ENCODE results near the gene ZFPM1. TPM values are rescaled to one million over a fixed set of nuclear protein-coding genes. Genes with fewer than 3 reads are reported as not detected.
A peak's percentile ranks its signal among the peaks of the same experiment; 100 is the strongest.

ZFPM1 gene
- total and polyA plus RNA-seq, 4 donors, result 0.19 to 12.8 (median 5.3) TPM

- no peak for DNase-seq (ENCODE audit: low spot score)
- peak; percentile 85 for TF ChIP-seq NR2F2 (IDR thresholded peaks at IDR 0.05)
- TF ChIP-seq RAD21 (IDR thresholded peaks at IDR 0.05), result no peak
- Histone ChIP-seq H3K9me3 (ENCODE audit: control insufficient read depth in 4 of 4, low read length in 3 of 4) (no peaks in the 10 kb centered on the region), H3K4me1 (ENCODE audit: control insufficient read depth in 4 of 4, insufficient read depth in 4 of 4, low read length in 3 of 4) (peaks cover 4 to 18% (median 8%) of the 10 kb centered on the region in 4 donors), H3K27ac (ENCODE audit: low read depth in 1 of 2, low read length in 2 of 2) (no peak overlapping the region), H3K27me3 (ENCODE audit: control insufficient read depth in 4 of 4, insufficient read depth in 4 of 4, low read length in 3 of 4) (no peaks in the 10 kb centered on the region), H3K9ac (ENCODE audit: low read depth in 1 of 2, low read length in 2 of 2) (no peak overlapping the region), H3K36me3 (ENCODE audit: control insufficient read depth in 4 of 4, insufficient read depth in 3 of 4, low read depth in 1 of 4, low read length in 3 of 4) (no peaks in the 10 kb centered on the region), H3K4me3 (ENCODE audit: low read depth in 1 of 3, low read length in 3 of 3) (no peak overlapping the region)
- WGBS, result 66% methylated on average over 5 of the region's 5 CpGs
Observed at GRCh38 chr16:88447881-88448280, 5.2 kb upstream of the ZFPM1 start.

- Histone ChIP-seq H3K4me3 (ENCODE audit: low read depth in 1 of 3, low read length in 3 of 3) (no peak overlapping the region), H3K4me1 (ENCODE audit: control insufficient read depth in 4 of 4, insufficient read depth in 4 of 4, low read length in 3 of 4) (peaks cover 0 to 12% (median 5%) of the 10 kb centered on the region in 4 donors), H3K27me3 (ENCODE audit: control insufficient read depth in 4 of 4, insufficient read depth in 4 of 4, low read length in 3 of 4) (no peaks in the 10 kb centered on the region), H3K9ac (ENCODE audit: low read depth in 1 of 2, low read length in 2 of 2) (no peak overlapping the region), H3K9me3 (ENCODE audit: control insufficient read depth in 4 of 4, low read length in 3 of 4) (no peaks in the 10 kb centered on the region), H3K36me3 (ENCODE audit: control insufficient read depth in 4 of 4, insufficient read depth in 3 of 4, low read depth in 1 of 4, low read length in 3 of 4) (no peaks in the 10 kb centered on the region), H3K27ac (ENCODE audit: low read depth in 1 of 2, low read length in 2 of 2) (no peak overlapping the region)
- TF ChIP-seq, protein P1, sequence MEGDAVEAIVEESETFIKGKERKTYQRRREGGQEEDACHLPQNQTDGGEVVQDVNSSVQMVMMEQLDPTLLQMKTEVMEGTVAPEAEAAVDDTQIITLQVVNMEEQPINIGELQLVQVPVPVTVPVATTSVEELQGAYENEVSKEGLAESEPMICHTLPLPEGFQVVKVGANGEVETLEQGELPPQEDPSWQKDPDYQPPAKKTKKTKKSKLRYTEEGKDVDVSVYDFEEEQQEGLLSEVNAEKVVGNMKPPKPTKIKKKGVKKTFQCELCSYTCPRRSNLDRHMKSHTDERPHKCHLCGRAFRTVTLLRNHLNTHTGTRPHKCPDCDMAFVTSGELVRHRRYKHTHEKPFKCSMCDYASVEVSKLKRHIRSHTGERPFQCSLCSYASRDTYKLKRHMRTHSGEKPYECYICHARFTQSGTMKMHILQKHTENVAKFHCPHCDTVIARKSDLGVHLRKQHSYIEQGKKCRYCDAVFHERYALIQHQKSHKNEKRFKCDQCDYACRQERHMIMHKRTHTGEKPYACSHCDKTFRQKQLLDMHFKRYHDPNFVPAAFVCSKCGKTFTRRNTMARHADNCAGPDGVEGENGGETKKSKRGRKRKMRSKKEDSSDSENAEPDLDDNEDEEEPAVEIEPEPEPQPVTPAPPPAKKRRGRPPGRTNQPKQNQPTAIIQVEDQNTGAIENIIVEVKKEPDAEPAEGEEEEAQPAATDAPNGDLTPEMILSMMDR (IDR thresholded peaks at IDR 0.05; ENCODE audit: low read depth, low read length, missing input control), result no peak
- TF ChIP-seq EGR1 (IDR thresholded peaks at IDR 0.05; ENCODE audit: low read depth in 2 of 2) (no peak), TAF1 (conservative IDR thresholded peaks at IDR 0.05) (no peak)
- TF ChIP-seq, protein P2, sequence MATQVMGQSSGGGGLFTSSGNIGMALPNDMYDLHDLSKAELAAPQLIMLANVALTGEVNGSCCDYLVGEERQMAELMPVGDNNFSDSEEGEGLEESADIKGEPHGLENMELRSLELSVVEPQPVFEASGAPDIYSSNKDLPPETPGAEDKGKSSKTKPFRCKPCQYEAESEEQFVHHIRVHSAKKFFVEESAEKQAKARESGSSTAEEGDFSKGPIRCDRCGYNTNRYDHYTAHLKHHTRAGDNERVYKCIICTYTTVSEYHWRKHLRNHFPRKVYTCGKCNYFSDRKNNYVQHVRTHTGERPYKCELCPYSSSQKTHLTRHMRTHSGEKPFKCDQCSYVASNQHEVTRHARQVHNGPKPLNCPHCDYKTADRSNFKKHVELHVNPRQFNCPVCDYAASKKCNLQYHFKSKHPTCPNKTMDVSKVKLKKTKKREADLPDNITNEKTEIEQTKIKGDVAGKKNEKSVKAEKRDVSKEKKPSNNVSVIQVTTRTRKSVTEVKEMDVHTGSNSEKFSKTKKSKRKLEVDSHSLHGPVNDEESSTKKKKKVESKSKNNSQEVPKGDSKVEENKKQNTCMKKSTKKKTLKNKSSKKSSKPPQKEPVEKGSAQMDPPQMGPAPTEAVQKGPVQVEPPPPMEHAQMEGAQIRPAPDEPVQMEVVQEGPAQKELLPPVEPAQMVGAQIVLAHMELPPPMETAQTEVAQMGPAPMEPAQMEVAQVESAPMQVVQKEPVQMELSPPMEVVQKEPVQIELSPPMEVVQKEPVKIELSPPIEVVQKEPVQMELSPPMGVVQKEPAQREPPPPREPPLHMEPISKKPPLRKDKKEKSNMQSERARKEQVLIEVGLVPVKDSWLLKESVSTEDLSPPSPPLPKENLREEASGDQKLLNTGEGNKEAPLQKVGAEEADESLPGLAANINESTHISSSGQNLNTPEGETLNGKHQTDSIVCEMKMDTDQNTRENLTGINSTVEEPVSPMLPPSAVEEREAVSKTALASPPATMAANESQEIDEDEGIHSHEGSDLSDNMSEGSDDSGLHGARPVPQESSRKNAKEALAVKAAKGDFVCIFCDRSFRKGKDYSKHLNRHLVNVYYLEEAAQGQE (IDR thresholded peaks at IDR 0.05), result no peak
- DNase-seq (ENCODE audit: low spot score), result no peak
- WGBS, result 76% methylated on average over 26 of the region's 26 CpGs
Observed at GRCh38 chr16:88448461-88449266, 4.4 kb upstream of the ZFPM1 start.

DNA sequence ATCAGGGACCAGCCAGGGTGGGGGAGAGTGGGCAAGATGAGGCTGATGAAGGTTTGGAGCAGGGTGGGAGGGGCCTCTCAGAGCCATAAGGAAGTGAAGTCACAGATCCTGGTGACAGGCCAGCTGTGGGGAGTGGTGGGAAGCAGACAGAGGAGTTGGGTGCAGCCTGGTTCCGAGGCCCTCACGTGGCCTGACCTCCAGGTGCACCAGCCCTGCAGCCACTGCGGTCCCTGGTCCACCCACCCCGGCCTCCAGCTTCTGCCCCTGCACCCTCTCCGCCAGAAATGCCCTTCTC lies 3.9 kb upstream of the ZFPM1 start:
- H3K4me3 ChIP-seq (ENCODE audit: low read depth in 1 of 3, low read length in 3 of 3), result no peak overlapping the region
- H3K4me1 ChIP-seq (ENCODE audit: control insufficient read depth in 4 of 4, insufficient read depth in 4 of 4, low read length in 3 of 4), result peaks cover 0 to 15% (median 5%) of the 10 kb centered on the region in 4 donors
- H3K9ac ChIP-seq (ENCODE audit: low read depth in 1 of 2, low read length in 2 of 2), result no peak overlapping the region
- 75% methylated on average over 5 of the region's 5 CpGs for WGBS
- no peak for TF ChIP-seq RAD21 (IDR thresholded peaks at IDR 0.05)
- TF ChIP-seq SP1 (IDR thresholded peaks at IDR 0.05), result no peak
- no peak for TF ChIP-seq FOXA2 (IDR thresholded peaks at IDR 0.05)
- no peak for TF ChIP-seq YY1 (IDR thresholded peaks at IDR 0.05)
- no peak for TF ChIP-seq GABPA (IDR thresholded peaks at IDR 0.05 in 1 of 2, conservative IDR thresholded peaks at IDR 0.05 in 1 of 2)
- no peak for TF ChIP-seq RXRA (IDR thresholded peaks at IDR 0.05)
- TF ChIP-seq, protein P2 (IDR thresholded peaks at IDR 0.05), result no peak
- TF ChIP-seq JUND (IDR thresholded peaks at IDR 0.05), result no peak
- TF ChIP-seq, protein P1 (IDR thresholded peaks at IDR 0.05; ENCODE audit: low read depth, low read length, missing input control), result no peak
- no peak for TF ChIP-seq FOXA1 (IDR thresholded peaks at IDR 0.05)
- no peaks in the 10 kb centered on the region for H3K27me3 ChIP-seq (ENCODE audit: control insufficient read depth in 4 of 4, insufficient read depth in 4 of 4, low read length in 3 of 4)
- H3K36me3 ChIP-seq (ENCODE audit: control insufficient read depth in 4 of 4, insufficient read depth in 3 of 4, low read depth in 1 of 4, low read length in 3 of 4), result peaks cover 0 to 1% (median 0%) of the 10 kb centered on the region in 4 donors
- H3K9me3 ChIP-seq (ENCODE audit: control insufficient read depth in 4 of 4, low read length in 3 of 4), result no peaks in the 10 kb centered on the region
- no peak overlapping the region for H3K27ac ChIP-seq (ENCODE audit: low read depth in 1 of 2, low read length in 2 of 2)
- no peak for DNase-seq (ENCODE audit: low spot score)

All from liver (tissue), 9 donors.